Measurements from ENCODE around the gene EP400. TPM values are rescaled to one million over a fixed set of nuclear protein-coding genes. Genes with fewer than 3 reads are reported as not detected.

EP400 gene
- total and polyA plus RNA-seq, 9 of the 15 experiments (the other 6 are each of a cell fraction or from before 2014, with no cell fraction given) = 4.5 to 58.0 (median 7.0) TPM

GRCh38 chr12:131902332-131903241 lies 47.2 kb upstream of the EP400 start (continued):
- TF ChIP-seq ZNF407 (IDR thresholded peaks at IDR 0.05; ENCODE audit: low read depth) (no peak), POLR2B (IDR thresholded peaks at IDR 0.05; ENCODE audit: low read depth, partially characterized antibody) (no peak), THRB (CRISPR knock-in tag; conservative IDR thresholded peaks at IDR 0.05) (no peak), STAT5B (CRISPR knock-in tag; IDR thresholded peaks at IDR 0.05) (no peak), HBP1 (CRISPR knock-in tag; IDR thresholded peaks at IDR 0.05) (no peak)
